ENCODE data around the gene MAP7D2.
"Not testable (repeated sequence)": the region's sequence is repeated elsewhere in the genome, so short reads cannot be mapped to it uniquely, and the experiment has no call there.

The MAP7D2 gene

GRCh38 chrX:20116577-20117240, at the start of gene MAP7D2:
MAP7D2 (minus strand) TSS chrX:20116907; CDS start chrX:20116879, 28 bp downstream.
- peak; percentile 28 for ATAC-seq
- DNase-seq, result no peak

GRCh38 chrX:20162516-20162915, 45.8 kb upstream of the MAP7D2 start:
- not testable (repeated sequence) for ATAC-seq

GRCh38 chrX:20159797-20160385, 43.2 kb upstream of the MAP7D2 start:
- DNase-seq (no peak), ATAC-seq (no peak)

More at GRCh38 chrX:20162516-20162915, 45.8 kb upstream of the MAP7D2 start:
- DNase-seq, result not testable (repeated sequence)

GRCh38 chrX:20151689-20152088, 35.0 kb upstream of the MAP7D2 start:
- no peak for ATAC-seq
- DNase-seq, result no peak

GRCh38 chrX:20149326-20149725, 32.6 kb upstream of the MAP7D2 start:
- no peak for ATAC-seq
- DNase-seq, result no peak

- ATAC-seq, result no peak
- DNase-seq, result no peak
These were observed 30.9 kb upstream of the MAP7D2 start for GRCh38 chrX:20147561-20147960.

GRCh38 chrX:20144491-20144890, 27.8 kb upstream of the MAP7D2 start:
- no peak for ATAC-seq

GRCh38 chrX:20143561-20143960, 26.9 kb upstream of the MAP7D2 start:
- no peak for ATAC-seq

More at GRCh38 chrX:20144491-20144890, 27.8 kb upstream of the MAP7D2 start:
- DNase-seq, result no peak

GRCh38 chrX:20143111-20143510, 26.4 kb upstream of the MAP7D2 start:
- ATAC-seq (no peak), DNase-seq (no peak)

More at GRCh38 chrX:20143561-20143960, 26.9 kb upstream of the MAP7D2 start:
- DNase-seq, result no peak

GRCh38 chrX:20141281-20142220, 24.8 kb upstream of the MAP7D2 start, which contains the start of gene EIF1AX:
EIF1AX (minus strand) TSS chrX:20141838; CDS start chrX:20141640, 198 bp downstream.
- ATAC-seq (peak; percentile 99), DNase-seq (peak; percentile 92)

- no peak for ATAC-seq
- DNase-seq, result no peak
These were observed 23.7 kb upstream of the MAP7D2 start for GRCh38 chrX:20140420-20140819.

GRCh38 chrX:20139966-20140365, 23.3 kb upstream of the MAP7D2 start:
- ATAC-seq (no peak), DNase-seq (no peak)

GRCh38 chrX:20135944-20136343, 19.2 kb upstream of the MAP7D2 start:
- ATAC-seq (no peak), DNase-seq (no peak)

- no peak for DNase-seq
- ATAC-seq, result no peak
These were observed 16.0 kb upstream of the MAP7D2 start for GRCh38 chrX:20132666-20133065.

- ATAC-seq (no peak), DNase-seq (no peak)
These were observed 13.7 kb upstream of the MAP7D2 start for GRCh38 chrX:20130357-20130756.

GRCh38 chrX:20129547-20129946, 12.8 kb upstream of the MAP7D2 start:
- no peak for ATAC-seq
- no peak for DNase-seq

GRCh38 chrX:20128670-20129069, 12.0 kb upstream of the MAP7D2 start:
- no peak for DNase-seq
- no peak for ATAC-seq

GRCh38 chrX:20127440-20127839, 10.7 kb upstream of the MAP7D2 start:
- not testable (repeated sequence) for DNase-seq, ATAC-seq

- not testable (repeated sequence) for DNase-seq, ATAC-seq
These were observed 10.1 kb upstream of the MAP7D2 start for GRCh38 chrX:20126833-20127232.

- no peak for DNase-seq
- no peak for ATAC-seq
These were observed 8.3 kb upstream of the MAP7D2 start for GRCh38 chrX:20124964-20125363.

- DNase-seq, result no peak
- ATAC-seq, result no peak
These were observed 1.5 kb upstream of the MAP7D2 start for GRCh38 chrX:20118065-20118824.

GRCh38 chrX:20116087-20116576, 575 bp downstream of the MAP7D2 start:
- no peak for ATAC-seq
- DNase-seq, result no peak
